Activated CD8-positive, alpha-beta T cell treated with anti-CD3 and anti-CD28 coated beads, Interleukin-2, amount 10 ng/mL, durations not matched to agents 7 days and 5 days (primary cell): Measurements from ENCODE around the gene FOLR2. TPM values are rescaled to one million over a fixed set of nuclear protein-coding genes. Genes with fewer than 3 reads are reported as not detected.

ENCODE experiments used
- ATAC-seq: fragments of 150-1000 bp; cut with Tn5 transposase; one replicate; pipeline ENCODE4 v1.10.0; 2021; ENCODE audit warnings: moderate library complexity
- CTCF ChIA-PET: fragments of 350-600 bp; sonication (Branson Sonifier 250); formaldehyde crosslinking; loops from one replicate; lab custom pipeline; 2021; ENCODE audit warnings: antibody characterized with exemption; lab: Charles Lee
- POLR2A ChIA-PET: fragments of 350-600 bp; sonication (Branson Sonifier 250); formaldehyde crosslinking; loops from one replicate; lab custom pipeline; 2021; ENCODE audit warnings: antibody characterized with exemption; lab: Charles Lee
- DNase-seq: peaks from one replicate; pipeline ENCODE4 v3.0.0-alpha.2; 2020
- H3K27ac Mint-ChIP-seq: one replicate; pipeline ENCODE4 v1.8.0; 2021; ENCODE audit warnings: mild to moderate bottlenecking, mixed read lengths
- H3K27me3 Mint-ChIP-seq: one replicate; pipeline ENCODE4 v1.8.0; 2021; ENCODE audit warnings: low read depth, mixed read lengths
- H3K36me3 Mint-ChIP-seq: one replicate; pipeline ENCODE4 v1.8.0; 2021; ENCODE audit warnings: low read depth, mixed read lengths
- H3K4me1 Mint-ChIP-seq: one replicate; pipeline ENCODE4 v1.8.0; 2021; ENCODE audit warnings: low read depth, mixed read lengths
- H3K4me3 Mint-ChIP-seq: one replicate; pipeline ENCODE4 v1.8.0; 2021; ENCODE audit warnings: mild to moderate bottlenecking, mixed read lengths
- H3K9me3 Mint-ChIP-seq: one replicate; pipeline ENCODE4 v1.8.0; 2022; ENCODE audit warnings: mixed read lengths; ENCODE audit not compliant: insufficient read depth
- total RNA-seq, 2 experiments: library from RNA; stranded (reverse); gene quantifications; one replicate each; pipeline ENCODE4 v1.2.3, GENCODE V29; 2021

The FOLR2 gene
- total RNA-seq, 2 experiments from 2014 or later = not detected

DNA sequence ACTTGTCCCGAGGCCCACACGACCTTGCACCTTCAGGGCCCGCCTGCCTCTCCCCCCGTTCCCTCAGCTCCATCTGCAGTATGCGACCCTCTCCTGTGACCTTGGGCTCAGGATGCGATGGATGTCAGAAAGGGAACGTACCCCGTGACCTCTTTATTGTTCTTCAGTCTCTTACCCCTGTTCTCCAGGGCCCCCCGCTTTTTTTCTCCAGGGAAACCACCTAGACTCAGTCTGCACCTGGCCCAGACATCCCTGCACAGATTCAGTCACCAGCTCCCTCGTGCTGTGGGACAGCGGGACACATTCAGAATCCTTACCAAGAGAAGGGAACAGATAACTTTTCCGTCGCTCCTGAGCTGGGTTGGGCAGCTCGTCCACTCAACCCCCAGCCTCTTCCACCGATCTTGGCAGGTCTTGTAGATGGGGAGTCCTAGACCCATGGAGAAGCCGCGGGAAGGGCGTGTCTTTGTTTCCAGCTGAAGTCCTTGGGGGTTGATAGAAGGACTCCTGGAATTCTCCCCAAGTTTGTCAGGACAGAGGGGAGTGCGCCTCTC is 28.7 kb downstream of the FOLR2 start:
- no peak overlapping the region for H3K4me3 Mint-ChIP-seq

DNA sequence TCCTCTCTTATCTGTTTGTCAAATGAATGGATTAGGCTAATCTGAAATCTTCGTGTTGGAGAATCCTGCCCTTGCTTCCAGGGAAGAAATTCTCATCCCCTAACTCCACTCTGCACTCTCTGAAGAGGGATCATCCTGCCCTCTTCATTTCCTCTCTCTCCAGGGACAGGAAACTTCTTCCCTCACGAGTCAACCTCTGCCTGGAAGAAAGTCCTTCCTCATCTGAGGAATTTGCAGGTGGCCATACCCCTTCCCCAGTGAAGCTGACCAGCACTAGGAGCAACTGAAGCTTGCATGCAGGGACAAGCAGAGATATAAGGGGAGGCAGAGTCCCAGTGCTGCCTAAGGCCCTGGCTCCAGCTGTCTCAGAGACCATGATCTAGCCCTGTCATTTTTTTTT is 31.0 kb downstream of the FOLR2 start:
- POLR2A ChIA-PET = no interaction called here
- H3K4me3 Mint-ChIP-seq = no peak overlapping the region
- H3K4me1 Mint-ChIP-seq = peaks cover 7% of the 10 kb centered on the region
- DNase-seq (no peak), ATAC-seq (no peak)
- peaks cover 6% of the 10 kb centered on the region for H3K36me3 Mint-ChIP-seq
- H3K27me3 Mint-ChIP-seq = peaks cover 22% of the 10 kb centered on the region
- H3K27ac Mint-ChIP-seq = no peak overlapping the region
- no peaks in the 10 kb centered on the region for H3K9me3 Mint-ChIP-seq
- CTCF ChIA-PET = no interaction called here

More for the DNA sequence above, 28.7 kb downstream of the FOLR2 start:
- Mint-ChIP-seq H3K27me3 (peaks cover 43% of the 10 kb centered on the region), H3K36me3 (peaks cover 7% of the 10 kb centered on the region), H3K4me1 (peaks cover 16% of the 10 kb centered on the region), H3K9me3 (no peaks in the 10 kb centered on the region), H3K27ac (no peak overlapping the region)
- ATAC-seq (no peak), DNase-seq (no peak)
- ChIA-PET POLR2A (interaction anchor here (0.6 to 0.8 kb wide), 2 partner anchors 80 to 185 kb away, joined by 3 to 5 read pairs; no protein-coding TSS in a partner anchor), CTCF (interaction anchor here (0.8 to 2.0 kb wide), 5 partner anchors 166 to 220 kb away, joined by 3 to 7 read pairs (median 4); no protein-coding TSS in a partner anchor)

DNA sequence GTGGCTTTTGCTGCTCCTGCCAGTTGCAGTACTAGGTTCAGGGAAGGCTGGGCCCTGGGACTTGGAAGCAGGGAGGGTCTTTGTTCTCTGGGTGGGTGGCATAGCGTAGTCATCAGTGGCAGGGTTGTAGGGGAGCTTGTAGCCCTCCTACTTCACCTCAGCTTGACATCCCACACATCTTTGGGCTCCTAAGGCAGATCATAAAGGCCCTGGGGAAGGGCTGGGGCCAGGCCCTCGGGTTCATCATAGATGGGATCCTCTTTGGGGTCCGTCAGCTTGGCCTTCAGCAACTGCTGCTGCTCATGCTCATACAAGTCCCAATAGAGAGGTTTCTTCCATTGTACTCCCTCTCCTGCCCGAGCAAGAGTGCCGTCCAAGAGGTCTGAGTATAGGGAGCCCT is 33.4 kb downstream of the FOLR2 start:
- Mint-ChIP-seq H3K4me1 (no peaks in the 10 kb centered on the region), H3K9me3 (no peaks in the 10 kb centered on the region), H3K27me3 (peaks cover 10% of the 10 kb centered on the region), H3K27ac (no peak overlapping the region), H3K4me3 (no peak overlapping the region), H3K36me3 (no peaks in the 10 kb centered on the region)
- ATAC-seq (no peak), DNase-seq (no peak)
- CTCF ChIA-PET = interaction anchor here (1.8 kb wide), 1 partner anchor 181 kb away, joined by 7 read pairs; no protein-coding TSS in a partner anchor
- POLR2A ChIA-PET = no interaction called here

DNA sequence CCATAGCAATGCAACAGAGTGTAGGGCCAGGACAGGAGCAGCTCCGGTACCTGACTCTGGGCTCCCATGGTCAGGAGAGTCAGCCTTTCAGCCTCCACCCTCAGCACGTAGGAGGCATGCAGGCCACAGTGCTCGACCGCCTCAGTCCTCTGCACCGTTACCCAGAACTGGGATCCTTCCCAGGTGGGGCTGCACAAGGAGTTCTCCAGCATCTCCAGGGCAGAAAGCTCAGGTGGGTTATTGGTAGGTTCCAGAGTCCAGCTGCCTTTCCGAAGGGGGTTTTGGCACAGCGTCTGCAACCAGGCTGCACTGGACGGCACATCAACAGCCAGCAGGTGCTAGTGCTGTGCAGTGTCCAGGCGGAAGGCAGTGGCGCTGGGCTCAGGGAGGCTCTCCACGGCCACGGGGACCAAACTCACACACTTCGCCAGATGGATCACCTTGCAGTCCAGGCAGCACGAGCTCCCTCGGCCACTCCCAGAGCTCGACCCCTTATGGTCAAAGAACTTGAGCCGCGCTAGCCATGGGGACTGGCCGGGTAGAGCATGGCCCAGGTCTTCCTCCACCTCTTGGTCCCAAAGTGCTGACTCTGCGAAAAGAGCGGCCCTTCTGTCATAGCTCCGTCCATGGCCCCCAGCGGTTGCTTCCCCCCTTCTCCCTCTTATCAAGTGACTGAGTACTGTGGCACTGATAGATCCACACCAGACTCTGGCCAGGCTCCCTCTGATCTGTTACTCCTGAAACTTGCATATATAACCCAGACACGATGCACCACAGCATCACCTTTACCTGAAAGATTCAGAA is 34.3 kb downstream of the FOLR2 start:
- ChIA-PET POLR2A (no interaction called here), CTCF (no interaction called here)
- H3K27me3 Mint-ChIP-seq = peaks cover 14% of the 10 kb centered on the region
- no peaks in the 10 kb centered on the region for H3K4me1 Mint-ChIP-seq
- no peaks in the 10 kb centered on the region for H3K36me3 Mint-ChIP-seq
- no peak overlapping the region for H3K27ac Mint-ChIP-seq
- no peak for ATAC-seq
- H3K4me3 Mint-ChIP-seq = no peak overlapping the region
- no peaks in the 10 kb centered on the region for H3K9me3 Mint-ChIP-seq
- DNase-seq = no peak

DNA sequence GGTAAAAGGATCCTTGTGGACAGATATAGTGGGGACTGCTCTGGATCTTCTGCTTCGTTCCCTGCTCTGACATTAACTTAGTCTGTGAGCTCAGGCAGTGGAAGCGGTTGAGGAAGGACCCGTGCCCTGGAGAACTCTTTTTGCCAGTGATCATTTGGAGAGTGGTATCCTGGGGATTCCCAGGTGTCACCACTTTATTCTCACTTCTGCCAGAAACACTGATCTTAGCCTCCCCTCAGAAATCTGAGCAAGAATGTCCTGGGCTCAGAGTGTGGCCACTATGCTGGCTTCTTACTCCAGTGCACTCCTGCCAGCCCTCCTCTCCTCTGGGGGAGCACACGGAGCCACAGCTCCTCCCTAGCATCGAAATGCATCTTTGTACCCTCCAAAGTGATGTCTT is 35.0 kb downstream of the FOLR2 start:
- DNase-seq = no peak
- ChIA-PET CTCF (no interaction called here), POLR2A (no interaction called here)
- Mint-ChIP-seq H3K27me3 (peaks cover 19% of the 10 kb centered on the region), H3K27ac (no peak overlapping the region), H3K4me1 (no peaks in the 10 kb centered on the region), H3K4me3 (no peak overlapping the region), H3K36me3 (no peaks in the 10 kb centered on the region), H3K9me3 (no peaks in the 10 kb centered on the region)
- no peak for ATAC-seq

DNA sequence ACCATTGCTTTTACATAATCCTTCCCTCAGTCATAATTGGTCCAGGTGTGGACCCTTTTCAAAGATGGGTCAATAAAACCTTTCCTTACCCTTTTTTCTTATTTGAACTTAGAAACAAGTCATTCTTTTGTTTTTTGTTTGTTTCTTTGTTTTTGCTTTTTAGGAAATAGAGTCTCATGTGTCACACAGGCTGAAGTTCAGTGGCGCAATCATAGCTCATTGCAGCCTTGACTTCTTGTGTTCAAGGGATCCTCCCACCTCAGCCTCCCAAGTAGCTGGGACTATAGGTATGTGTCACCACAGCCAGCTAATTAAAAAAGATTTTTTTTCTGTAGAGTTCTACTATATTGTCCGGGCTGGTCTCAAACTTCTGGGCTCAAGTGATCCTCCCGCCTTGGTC is 36.8 kb downstream of the FOLR2 start:
- ChIA-PET POLR2A (no interaction called here), CTCF (interaction anchor here (0.6 kb wide), 1 partner anchor 46 kb away, joined by 3 read pairs; no protein-coding TSS in a partner anchor)
- DNase-seq (no peak), ATAC-seq (no peak)
- Mint-ChIP-seq H3K9me3 (no peaks in the 10 kb centered on the region), H3K4me1 (no peaks in the 10 kb centered on the region), H3K4me3 (no peak overlapping the region), H3K27ac (no peak overlapping the region), H3K36me3 (no peaks in the 10 kb centered on the region), H3K27me3 (peaks cover 21% of the 10 kb centered on the region)

DNA sequence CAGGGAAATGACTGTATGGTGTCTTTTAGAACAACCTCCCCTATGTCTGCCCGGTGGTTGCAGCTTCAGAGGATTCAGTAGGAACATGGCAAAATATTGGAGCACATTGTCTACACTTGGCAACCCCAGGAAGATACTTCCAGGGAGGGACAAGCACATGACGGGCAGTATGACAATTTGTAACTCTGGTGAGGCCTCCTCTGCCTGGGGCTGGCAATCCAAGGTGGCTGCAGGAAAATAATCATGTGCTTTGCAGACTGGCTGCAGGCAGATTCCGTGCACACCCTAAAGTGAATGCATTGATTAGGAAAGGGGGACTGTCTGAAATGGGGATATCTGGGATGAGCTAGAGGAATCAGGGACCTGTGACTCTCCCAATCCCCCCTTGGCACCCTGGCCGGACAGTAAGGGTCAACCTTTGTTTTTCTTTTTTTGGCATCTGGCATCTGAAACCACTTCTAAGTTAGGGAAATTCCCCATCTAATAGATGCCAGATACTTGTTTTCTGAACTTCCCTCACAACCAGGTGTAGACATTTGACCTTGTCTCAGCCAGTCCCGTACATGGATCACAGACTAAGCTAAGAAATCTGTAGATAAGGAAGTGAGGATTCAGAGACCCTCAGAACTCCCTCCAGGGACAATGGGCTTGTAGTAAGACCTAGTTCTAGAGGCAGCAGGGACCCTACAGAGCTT is 37.9 kb downstream of the FOLR2 start:
- ChIA-PET CTCF (interaction anchor here (1.1 to 2.9 kb wide), 4 partner anchors 12 to 180 kb away, joined by 3 to 11 read pairs (median 5); partner anchors contain the start of gene CLPB), POLR2A (no interaction called here)
- Mint-ChIP-seq H3K9me3 (no peaks in the 10 kb centered on the region), H3K4me3 (no peak overlapping the region), H3K27ac (no peak overlapping the region), H3K4me1 (no peaks in the 10 kb centered on the region), H3K36me3 (no peaks in the 10 kb centered on the region), H3K27me3 (peaks cover 20% of the 10 kb centered on the region)
- ATAC-seq (no peak), DNase-seq (no peak)

DNA sequence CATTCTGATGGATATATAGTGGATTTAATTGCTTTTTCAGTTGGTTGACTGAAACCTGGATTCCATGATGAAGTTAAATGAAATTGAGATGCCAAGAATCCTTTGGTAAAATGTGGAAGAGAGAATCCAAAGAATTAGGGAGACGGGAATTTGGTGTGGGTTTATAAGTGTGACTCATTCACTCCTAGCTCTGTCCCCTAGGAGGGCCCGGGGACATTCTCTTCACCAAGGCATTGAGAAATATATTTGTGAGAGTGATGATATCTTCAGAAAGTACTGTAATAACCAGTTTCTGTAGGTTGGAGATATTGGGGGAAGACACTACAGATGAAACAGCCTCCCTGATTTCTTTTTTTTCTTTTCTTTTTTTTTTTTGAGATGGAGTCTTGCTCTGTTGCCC is 41.0 kb downstream of the FOLR2 start:
- no peaks in the 10 kb centered on the region for H3K9me3 Mint-ChIP-seq
- ATAC-seq (no peak), DNase-seq (no peak)
- peaks cover 2% of the 10 kb centered on the region for H3K4me1 Mint-ChIP-seq
- H3K27ac Mint-ChIP-seq = no peak overlapping the region
- peaks cover 30% of the 10 kb centered on the region for H3K27me3 Mint-ChIP-seq
- ChIA-PET CTCF (interaction anchor here (0.7 kb wide), 1 partner anchor 173 kb away, joined by 4 read pairs; no protein-coding TSS in a partner anchor), POLR2A (no interaction called here)
- no peak overlapping the region for H3K4me3 Mint-ChIP-seq
- no peaks in the 10 kb centered on the region for H3K36me3 Mint-ChIP-seq

DNA sequence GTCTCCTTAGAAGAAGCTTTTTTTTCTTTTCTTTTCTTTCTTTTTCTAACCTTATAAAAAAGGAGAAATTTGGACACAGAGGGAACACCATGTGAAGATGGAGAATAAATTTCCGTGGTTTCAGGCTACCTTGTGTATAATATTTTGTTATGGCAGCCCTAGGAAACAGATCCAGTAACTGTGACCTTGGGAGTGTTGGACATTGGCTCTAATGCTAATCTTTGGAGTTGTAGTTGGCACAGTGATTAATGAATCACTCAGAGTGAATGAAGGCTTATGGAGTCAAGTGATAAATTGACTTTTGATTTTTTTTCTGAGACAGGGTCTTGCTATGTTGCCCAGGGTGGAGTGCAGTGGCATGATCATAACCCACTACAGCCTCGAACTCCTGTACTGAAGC is 42.9 kb downstream of the FOLR2 start:
- ATAC-seq = no peak
- Mint-ChIP-seq H3K27ac (no peak overlapping the region), H3K4me1 (peaks cover 10% of the 10 kb centered on the region), H3K4me3 (no peak overlapping the region), H3K27me3 (peaks cover 33% of the 10 kb centered on the region), H3K9me3 (no peaks in the 10 kb centered on the region), H3K36me3 (no peaks in the 10 kb centered on the region)
- POLR2A ChIA-PET = no interaction called here
- CTCF ChIA-PET = no interaction called here
- DNase-seq = no peak

DNA sequence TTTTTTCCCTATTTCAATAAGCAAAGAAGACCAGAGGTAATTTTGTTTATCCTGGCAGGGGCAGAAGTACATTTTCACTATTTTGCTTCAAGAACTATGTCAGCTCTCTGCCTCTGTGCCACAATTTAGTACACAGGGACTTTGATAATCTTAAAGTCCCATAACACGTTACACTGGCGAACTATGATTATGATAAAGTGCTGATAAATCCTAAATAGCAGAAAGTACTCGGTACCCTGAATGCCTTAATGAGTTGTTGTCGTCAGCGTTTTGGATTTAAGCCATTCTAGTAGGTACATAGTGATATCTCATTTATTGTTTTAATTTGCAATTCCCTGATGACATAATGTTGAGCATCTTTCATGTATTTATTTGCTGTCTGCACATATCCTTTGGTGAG is 44.0 kb downstream of the FOLR2 start:
- Mint-ChIP-seq H3K36me3 (no peaks in the 10 kb centered on the region), H3K27me3 (peaks cover 29% of the 10 kb centered on the region), H3K4me1 (peaks cover 11% of the 10 kb centered on the region), H3K27ac (no peak overlapping the region), H3K9me3 (no peaks in the 10 kb centered on the region), H3K4me3 (no peak overlapping the region)
- DNase-seq (no peak), ATAC-seq (no peak)
- ChIA-PET CTCF (no interaction called here), POLR2A (no interaction called here)

DNA sequence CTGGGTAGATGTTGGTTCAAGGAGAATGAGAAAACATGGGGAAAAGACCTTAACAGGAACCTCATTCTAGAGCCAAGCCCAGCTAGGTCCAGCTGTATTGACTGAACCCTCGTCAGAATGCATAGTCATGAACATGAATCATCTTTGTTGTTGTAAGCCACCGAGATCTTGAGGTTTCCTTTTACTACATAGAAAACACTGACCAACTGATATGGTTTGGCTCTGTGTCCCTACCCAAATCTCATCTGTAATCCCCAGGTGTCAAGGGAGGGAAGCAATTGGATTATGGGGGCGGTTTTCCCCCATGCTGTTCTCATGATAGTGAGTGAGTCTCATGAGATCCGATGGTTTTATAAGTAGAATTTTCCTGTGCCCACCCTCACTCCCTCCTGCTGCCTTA is 46.8 kb downstream of the FOLR2 start:
- ATAC-seq (no peak), DNase-seq (no peak)
- ChIA-PET POLR2A (no interaction called here), CTCF (interaction anchor here (0.9 kb wide), 1 partner anchor 171 kb away, joined by 3 read pairs; the partner anchor contains the start of gene CLPB)
- Mint-ChIP-seq H3K9me3 (no peaks in the 10 kb centered on the region), H3K4me1 (peaks cover 16% of the 10 kb centered on the region), H3K4me3 (no peak overlapping the region), H3K27me3 (peaks cover 31% of the 10 kb centered on the region), H3K27ac (no peak overlapping the region), H3K36me3 (no peaks in the 10 kb centered on the region)
